G401.6 (cell line): ENCODE results near the gene F5.

Experiments
- FAIRE-seq: peaks from 2 replicates; lab custom pipeline; 2012; peaks lifted over from hg19 to GRCh38; lab: Jason Lieb, UNC

F5 gene

DNA sequence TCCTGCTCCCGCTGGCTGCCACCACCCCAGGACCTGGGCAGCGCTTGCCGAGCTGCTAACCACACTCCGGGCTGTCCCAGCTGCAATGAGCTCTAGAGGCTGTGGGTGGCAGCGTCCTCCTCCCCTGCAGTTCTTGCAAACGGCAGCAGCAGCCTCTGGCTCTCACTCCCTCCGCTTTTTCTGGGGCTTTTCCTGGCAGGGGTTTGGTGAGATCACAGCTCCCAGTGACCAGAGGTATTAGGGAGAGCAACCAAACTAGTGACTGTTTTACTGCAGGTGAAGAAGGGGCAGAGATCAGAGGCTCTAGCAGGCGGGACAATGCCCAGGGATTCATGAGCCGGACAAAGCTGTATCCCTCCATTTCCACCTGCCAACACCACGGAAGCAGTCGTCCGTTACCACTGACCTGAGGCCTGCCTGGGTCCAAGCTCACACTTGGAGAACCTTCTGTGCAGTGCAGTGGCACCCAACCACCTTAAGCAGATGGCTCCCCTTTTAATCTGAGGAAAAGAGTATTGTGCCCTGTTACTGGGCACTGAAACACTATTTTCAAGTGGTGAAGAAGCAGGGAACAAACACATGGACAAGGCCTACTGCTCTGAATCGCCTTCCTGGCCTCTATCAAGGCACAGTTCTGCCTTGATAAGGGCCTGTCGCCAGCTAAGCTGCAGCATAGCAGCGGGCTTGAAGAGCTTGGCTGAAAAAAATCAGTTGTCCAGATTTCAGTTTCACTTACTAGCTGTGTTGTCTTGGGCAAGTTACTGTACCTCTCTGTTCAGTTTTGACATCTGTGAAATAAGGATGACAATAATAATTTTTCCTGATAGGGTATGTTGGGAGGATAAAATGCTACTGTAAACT, at the start of gene F5:
Gene F5, minus strand, starts transcription at position 87 of the 861 bp plus-strand sequence. CDS start 95 bp downstream, outside the sequence.
- FAIRE-seq: no peak

- no peak for FAIRE-seq
Measured at GRCh38 chr1:169634877-169635276, 48.6 kb upstream of the F5 start.

- FAIRE-seq: no peak
Measured at GRCh38 chr1:169634145-169634544, 47.9 kb upstream of the F5 start.

GRCh38 chr1:169631249-169631648, 45.0 kb upstream of the F5 start:
- no peak for FAIRE-seq

DNA sequence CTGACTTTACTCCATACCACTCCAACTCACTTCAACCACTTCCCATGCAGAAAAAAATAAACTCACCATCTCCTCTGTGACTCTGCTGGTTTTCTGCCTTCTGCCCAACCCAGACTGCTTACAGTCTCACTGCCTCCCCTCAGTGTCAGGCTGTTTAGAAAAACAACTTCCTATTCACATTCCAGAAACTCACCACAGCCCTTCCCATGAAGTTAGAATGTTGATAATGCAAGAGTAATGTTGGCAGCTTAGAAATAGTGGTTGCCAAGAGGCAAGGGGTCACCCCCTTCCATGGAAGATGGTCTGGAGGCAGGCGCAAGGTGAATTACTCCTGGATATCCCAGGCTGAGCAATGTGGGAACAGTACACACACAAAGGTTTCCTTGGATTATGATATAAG, 43.7 kb upstream of the F5 start, which contains the start of gene SELP:
Gene SELP, minus strand, starts transcription at position 119 of the 400 bp plus-strand sequence. Its CDS starts 50 bp downstream, at position 69.
- FAIRE-seq: no peak

- no peak for FAIRE-seq
Measured at GRCh38 chr1:169624912-169625311, 38.6 kb upstream of the F5 start.

GRCh38 chr1:169624122-169624521, 37.8 kb upstream of the F5 start:
- no peak for FAIRE-seq

- FAIRE-seq: no peak
Measured at GRCh38 chr1:169623132-169623926, 37.0 kb upstream of the F5 start.

- no peak for FAIRE-seq
Measured at GRCh38 chr1:169620565-169620964, 34.3 kb upstream of the F5 start.

GRCh38 chr1:169618367-169618766, 32.1 kb upstream of the F5 start:
- FAIRE-seq: no peak

- no peak for FAIRE-seq
Measured at GRCh38 chr1:169615803-169616202, 29.5 kb upstream of the F5 start.

DNA sequence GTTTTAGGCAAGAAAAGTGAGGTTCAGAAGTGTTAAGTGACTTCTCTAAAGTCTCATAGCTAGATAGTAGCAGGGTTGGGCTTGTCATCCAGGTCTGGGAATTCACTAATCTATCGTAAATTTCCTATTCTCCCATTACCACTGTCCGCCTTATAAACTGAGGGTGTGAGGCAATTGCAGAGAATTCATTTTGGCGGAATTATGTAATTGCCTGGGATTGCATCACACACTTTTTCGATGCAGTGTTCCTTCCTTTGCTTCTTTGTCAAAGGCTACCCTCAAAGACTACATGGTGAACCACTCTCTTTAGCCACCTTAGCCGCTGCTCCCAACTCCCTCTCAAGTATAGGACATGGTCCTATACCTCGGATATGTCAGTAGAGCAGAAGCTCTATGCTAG, 24.6 kb upstream of the F5 start:
- no peak for FAIRE-seq

- FAIRE-seq: no peak
Measured at GRCh38 chr1:169610108-169610507, 23.8 kb upstream of the F5 start.

- FAIRE-seq: no peak
Measured at GRCh38 chr1:169608226-169608625, 21.9 kb upstream of the F5 start.

- FAIRE-seq: no peak
Measured at GRCh38 chr1:169604781-169605560, 18.7 kb upstream of the F5 start.

DNA sequence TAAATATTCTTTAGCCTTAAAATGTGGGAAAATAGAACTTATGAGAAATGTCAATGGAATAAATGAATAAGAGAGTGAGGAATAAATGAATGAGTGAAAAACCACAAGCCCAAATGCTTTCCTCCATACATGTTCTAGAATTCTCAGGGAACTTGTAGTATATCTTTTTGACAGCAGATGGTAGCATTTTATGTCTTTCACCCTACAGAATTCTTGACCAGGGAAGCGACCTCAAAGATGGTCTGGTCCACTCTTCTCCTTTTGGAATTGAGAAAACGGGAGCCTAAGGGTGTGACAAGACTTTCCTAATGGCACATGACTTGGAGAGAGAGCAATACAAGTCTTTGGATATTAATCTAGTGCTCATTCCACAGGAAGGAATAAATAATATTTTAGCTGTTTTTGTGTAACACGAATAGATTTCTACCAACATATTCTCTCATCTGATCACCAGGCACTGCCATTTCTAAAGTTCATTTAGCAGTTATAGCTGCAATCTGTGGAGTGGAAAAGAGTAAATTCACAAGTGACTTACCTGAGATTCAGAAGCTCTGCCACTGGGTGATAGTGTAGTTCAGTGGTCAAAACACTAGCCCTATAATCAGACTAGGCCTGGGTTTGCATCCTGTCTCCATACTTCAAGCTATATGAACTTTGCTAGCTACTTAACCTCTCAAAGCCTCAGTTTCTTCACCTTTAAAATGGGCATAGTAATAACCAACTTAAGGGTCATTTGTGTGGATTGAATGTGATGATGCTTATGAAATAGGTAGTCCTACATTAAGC, 15.0 kb upstream of the F5 start:
- FAIRE-seq: no peak

DNA sequence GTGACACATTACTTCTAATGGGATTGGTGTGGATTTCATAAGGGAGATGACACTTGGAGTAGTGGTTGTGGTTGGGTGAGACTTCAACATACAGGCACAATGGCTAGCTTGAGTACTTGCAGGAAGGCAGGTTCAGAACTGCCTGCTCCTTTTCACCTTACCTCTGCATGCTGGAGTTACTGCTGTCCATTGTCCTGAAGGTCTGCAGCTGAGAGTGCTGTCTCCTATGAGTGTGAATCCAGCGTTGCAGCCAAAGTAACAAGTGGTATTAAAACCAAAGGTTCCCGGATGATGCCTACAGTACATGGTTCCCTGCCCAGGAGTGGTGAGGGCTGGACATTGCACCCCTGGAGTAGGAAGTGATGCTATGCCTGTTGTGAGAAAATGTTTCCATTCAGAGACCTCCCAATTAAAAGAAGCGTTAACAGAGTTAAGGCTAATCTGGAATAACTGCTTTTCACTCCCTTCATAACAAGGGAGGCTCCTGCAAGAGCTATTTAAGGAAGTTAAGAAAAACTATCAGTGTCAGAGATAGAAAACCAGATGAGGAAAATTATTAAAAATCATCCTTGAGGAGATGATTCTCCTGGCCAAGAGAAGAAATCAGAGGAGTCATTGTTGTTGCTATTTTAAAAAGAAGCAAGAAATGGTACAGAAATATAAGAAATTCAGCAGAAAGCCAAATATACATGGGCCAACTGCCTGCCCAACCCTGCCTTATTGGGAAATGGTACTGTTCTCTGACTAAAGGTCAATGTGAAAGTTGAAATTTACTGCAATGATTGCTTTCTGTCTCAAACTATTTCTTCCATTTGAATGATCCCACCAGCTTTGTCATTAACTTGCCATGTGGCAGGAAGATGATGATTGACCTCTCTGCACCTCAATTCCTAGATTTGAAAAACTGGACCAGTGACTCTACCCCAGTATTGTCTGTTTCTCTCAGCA, 9.8 kb upstream of the F5 start:
- FAIRE-seq: no peak

- FAIRE-seq: no peak
Measured at GRCh38 chr1:169594391-169594790, 8.1 kb upstream of the F5 start.

DNA sequence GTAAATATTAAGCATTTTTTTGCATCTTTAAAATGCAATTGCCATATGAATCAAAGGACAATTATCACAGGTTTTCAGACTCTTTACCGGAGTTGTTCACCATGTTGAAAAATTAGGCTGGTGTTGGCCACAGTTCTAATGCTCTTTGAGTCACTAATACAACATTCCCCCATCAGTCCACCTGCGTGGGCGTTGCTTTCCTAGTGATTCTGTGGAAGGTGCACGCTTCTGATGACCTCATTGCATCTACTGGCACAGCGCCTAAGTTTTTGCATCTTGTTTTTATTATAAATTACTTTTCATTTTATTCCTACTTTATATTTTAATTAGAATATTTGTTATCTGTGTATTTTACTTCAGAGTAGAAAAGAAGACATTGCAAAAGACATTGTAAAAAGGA, 4.7 kb upstream of the F5 start:
- no peak for FAIRE-seq

- FAIRE-seq: no peak
Measured at GRCh38 chr1:169588785-169589485, 2.7 kb upstream of the F5 start.
